ENCODE results near the gene HSPA12A.

HSPA12A gene

GRCh38 chr10:116780691-116781205, 38.4 kb upstream of the HSPA12A start:
- H3K36me3 ChIP-seq = no peaks in the 10 kb centered on the region
- no peak overlapping the region for H3K27ac ChIP-seq
- no peak overlapping the region for H3K4me3 ChIP-seq (ENCODE audit: low read depth in 1 of 2, low read length in 1 of 2)
- no peak for TF ChIP-seq CTCF (IDR thresholded peaks at IDR 0.05)
- no peaks in the 10 kb centered on the region for H3K4me1 ChIP-seq (ENCODE audit: control insufficient read depth in 1 of 2, insufficient read depth in 1 of 2, low read depth in 1 of 2, low read length in 1 of 2)
- no peaks in the 10 kb centered on the region for H3K9me3 ChIP-seq
- peaks cover 29% of the 10 kb centered on the region for H3K27me3 ChIP-seq

GRCh38 chr10:116779076-116779687, 36.8 kb upstream of the HSPA12A start:
- no peaks in the 10 kb centered on the region for H3K9me3 ChIP-seq
- H3K4me3 ChIP-seq (ENCODE audit: low read depth in 1 of 2, low read length in 1 of 2) = no peak overlapping the region
- no peaks in the 10 kb centered on the region for H3K36me3 ChIP-seq
- H3K27me3 ChIP-seq = peaks cover 26% of the 10 kb centered on the region
- TF ChIP-seq CTCF (IDR thresholded peaks at IDR 0.05) = no peak
- H3K27ac ChIP-seq = no peak overlapping the region
- no peaks in the 10 kb centered on the region for H3K4me1 ChIP-seq (ENCODE audit: control insufficient read depth in 1 of 2, insufficient read depth in 1 of 2, low read depth in 1 of 2, low read length in 1 of 2)

GRCh38 chr10:116777006-116777405, 34.6 kb upstream of the HSPA12A start:
- Histone ChIP-seq H3K4me3 (ENCODE audit: low read depth in 1 of 2, low read length in 1 of 2) (no peak overlapping the region), H3K4me1 (ENCODE audit: control insufficient read depth in 1 of 2, insufficient read depth in 1 of 2, low read depth in 1 of 2, low read length in 1 of 2) (no peaks in the 10 kb centered on the region), H3K27ac (no peak overlapping the region), H3K36me3 (no peaks in the 10 kb centered on the region), H3K27me3 (peaks cover 21% of the 10 kb centered on the region), H3K9me3 (no peaks in the 10 kb centered on the region)
- TF ChIP-seq CTCF (IDR thresholded peaks at IDR 0.05) = no peak

- peaks cover 11% of the 10 kb centered on the region for H3K27me3 ChIP-seq
- H3K9me3 ChIP-seq = no peaks in the 10 kb centered on the region
- H3K4me3 ChIP-seq (ENCODE audit: low read depth in 1 of 2, low read length in 1 of 2) = no peak overlapping the region
- H3K27ac ChIP-seq = no peak overlapping the region
- no peaks in the 10 kb centered on the region for H3K4me1 ChIP-seq (ENCODE audit: control insufficient read depth in 1 of 2, insufficient read depth in 1 of 2, low read depth in 1 of 2, low read length in 1 of 2)
- H3K36me3 ChIP-seq = no peaks in the 10 kb centered on the region
- no peak for TF ChIP-seq CTCF (IDR thresholded peaks at IDR 0.05)
Measured at GRCh38 chr10:116775488-116776400, 33.4 kb upstream of the HSPA12A start.

GRCh38 chr10:116774728-116775151, 32.4 kb upstream of the HSPA12A start:
- TF ChIP-seq CTCF (IDR thresholded peaks at IDR 0.05) = no peak
- Histone ChIP-seq H3K27ac (no peak overlapping the region), H3K27me3 (peaks cover 7% of the 10 kb centered on the region), H3K9me3 (no peaks in the 10 kb centered on the region), H3K4me1 (ENCODE audit: control insufficient read depth in 1 of 2, insufficient read depth in 1 of 2, low read depth in 1 of 2, low read length in 1 of 2) (no peaks in the 10 kb centered on the region), H3K4me3 (ENCODE audit: low read depth in 1 of 2, low read length in 1 of 2) (no peak overlapping the region), H3K36me3 (no peaks in the 10 kb centered on the region)
